ENCODE results near the gene NMNAT3.

Gene NMNAT3

DNA sequence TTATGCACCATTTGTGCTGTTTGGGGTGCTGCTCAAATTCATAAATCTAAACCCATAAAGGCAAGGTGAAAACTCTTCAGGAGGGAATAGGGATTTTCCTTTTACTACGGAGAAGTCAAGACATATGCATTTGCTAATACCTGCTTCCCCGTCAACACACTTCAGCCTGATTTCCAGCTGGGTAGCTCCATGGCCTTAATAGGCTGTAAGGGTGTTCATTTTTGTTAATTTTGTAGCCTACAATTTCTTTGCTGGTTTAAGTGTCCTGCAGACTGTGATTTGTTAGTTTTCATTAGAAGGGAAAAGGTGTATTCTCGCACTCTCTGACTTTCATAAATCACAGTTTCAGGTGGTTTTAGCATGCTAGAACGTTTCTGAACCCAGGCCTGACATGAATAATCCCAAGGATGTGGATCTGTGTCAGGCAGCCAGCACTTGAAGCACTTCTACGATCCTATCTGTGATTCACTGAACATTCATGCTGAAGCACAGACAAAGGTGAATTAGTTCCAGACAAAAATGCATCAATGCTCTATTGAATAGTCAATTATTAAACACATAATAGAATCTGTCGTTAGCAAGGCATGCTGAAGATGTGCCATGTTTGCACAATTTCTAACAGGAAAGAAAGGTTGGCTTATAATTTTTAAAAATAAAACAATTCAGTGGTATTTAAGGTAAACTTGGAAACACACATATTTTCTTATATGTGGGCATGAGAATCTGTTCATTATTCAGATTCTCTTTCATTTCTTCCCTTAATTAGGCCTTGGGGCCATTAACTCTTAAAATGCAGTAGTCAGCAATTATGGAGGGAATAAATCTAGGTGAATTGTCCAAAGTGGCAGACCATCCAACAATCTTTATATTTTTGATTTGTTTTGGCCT is 17.9 kb upstream of the NMNAT3 start:
- ATAC-seq: no peak
- no peak for TF ChIP-seq BACH2 (CRISPR knock-in tag; IDR thresholded peaks at IDR 0.05; ENCODE audit: borderline replicate concordance)
- TF ChIP-seq ZNF565 (CRISPR knock-in tag; conservative IDR thresholded peaks at IDR 0.05; ENCODE audit: low read depth): no peak
- TF ChIP-seq, protein P1, sequence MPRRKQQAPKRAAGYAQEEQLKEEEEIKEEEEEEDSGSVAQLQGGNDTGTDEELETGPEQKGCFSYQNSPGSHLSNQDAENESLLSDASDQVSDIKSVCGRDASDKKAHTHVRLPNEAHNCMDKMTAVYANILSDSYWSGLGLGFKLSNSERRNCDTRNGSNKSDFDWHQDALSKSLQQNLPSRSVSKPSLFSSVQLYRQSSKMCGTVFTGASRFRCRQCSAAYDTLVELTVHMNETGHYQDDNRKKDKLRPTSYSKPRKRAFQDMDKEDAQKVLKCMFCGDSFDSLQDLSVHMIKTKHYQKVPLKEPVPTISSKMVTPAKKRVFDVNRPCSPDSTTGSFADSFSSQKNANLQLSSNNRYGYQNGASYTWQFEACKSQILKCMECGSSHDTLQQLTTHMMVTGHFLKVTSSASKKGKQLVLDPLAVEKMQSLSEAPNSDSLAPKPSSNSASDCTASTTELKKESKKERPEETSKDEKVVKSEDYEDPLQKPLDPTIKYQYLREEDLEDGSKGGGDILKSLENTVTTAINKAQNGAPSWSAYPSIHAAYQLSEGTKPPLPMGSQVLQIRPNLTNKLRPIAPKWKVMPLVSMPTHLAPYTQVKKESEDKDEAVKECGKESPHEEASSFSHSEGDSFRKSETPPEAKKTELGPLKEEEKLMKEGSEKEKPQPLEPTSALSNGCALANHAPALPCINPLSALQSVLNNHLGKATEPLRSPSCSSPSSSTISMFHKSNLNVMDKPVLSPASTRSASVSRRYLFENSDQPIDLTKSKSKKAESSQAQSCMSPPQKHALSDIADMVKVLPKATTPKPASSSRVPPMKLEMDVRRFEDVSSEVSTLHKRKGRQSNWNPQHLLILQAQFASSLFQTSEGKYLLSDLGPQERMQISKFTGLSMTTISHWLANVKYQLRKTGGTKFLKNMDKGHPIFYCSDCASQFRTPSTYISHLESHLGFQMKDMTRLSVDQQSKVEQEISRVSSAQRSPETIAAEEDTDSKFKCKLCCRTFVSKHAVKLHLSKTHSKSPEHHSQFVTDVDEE (CRISPR knock-in tag; IDR thresholded peaks at IDR 0.05): no peak
- no peak for TF ChIP-seq ZNF70 (CRISPR knock-in tag; IDR thresholded peaks at IDR 0.05)
- TF ChIP-seq, protein P2, sequence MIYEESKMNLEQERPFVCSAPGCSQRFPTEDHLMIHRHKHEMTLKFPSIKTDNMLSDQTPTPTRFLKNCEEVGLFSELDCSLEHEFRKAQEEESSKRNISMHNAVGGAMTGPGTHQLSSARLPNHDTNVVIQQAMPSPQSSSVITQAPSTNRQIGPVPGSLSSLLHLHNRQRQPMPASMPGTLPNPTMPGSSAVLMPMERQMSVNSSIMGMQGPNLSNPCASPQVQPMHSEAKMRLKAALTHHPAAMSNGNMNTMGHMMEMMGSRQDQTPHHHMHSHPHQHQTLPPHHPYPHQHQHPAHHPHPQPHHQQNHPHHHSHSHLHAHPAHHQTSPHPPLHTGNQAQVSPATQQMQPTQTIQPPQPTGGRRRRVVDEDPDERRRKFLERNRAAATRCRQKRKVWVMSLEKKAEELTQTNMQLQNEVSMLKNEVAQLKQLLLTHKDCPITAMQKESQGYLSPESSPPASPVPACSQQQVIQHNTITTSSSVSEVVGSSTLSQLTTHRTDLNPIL (CRISPR knock-in tag; IDR thresholded peaks at IDR 0.05; ENCODE audit: low read depth): no peak
- no peak for TF ChIP-seq ZFP30 (CRISPR knock-in tag; IDR thresholded peaks at IDR 0.05)
- TF ChIP-seq SNAI2 (CRISPR knock-in tag; IDR thresholded peaks at IDR 0.05): no peak
- TF ChIP-seq TOX (CRISPR knock-in tag; IDR thresholded peaks at IDR 0.05; ENCODE audit: borderline replicate concordance): no peak
- TF ChIP-seq ISL1 (CRISPR knock-in tag; IDR thresholded peaks at IDR 0.05): no peak
- TF ChIP-seq CSDC2 (CRISPR knock-in tag; IDR thresholded peaks at IDR 0.05): no peak
- no peak for TF ChIP-seq ESRRG (CRISPR knock-in tag; IDR thresholded peaks at IDR 0.05)
- no peak for TF ChIP-seq ZC3H10 (CRISPR knock-in tag; IDR thresholded peaks at IDR 0.05)
- TF ChIP-seq ZFP3 (CRISPR knock-in tag; IDR thresholded peaks at IDR 0.05): no peak
- TF ChIP-seq PATZ1 (CRISPR knock-in tag; IDR thresholded peaks at IDR 0.05; ENCODE audit: borderline replicate concordance): no peak
- no peak for TF ChIP-seq CSRNP3 (CRISPR knock-in tag; IDR thresholded peaks at IDR 0.05)
- TF ChIP-seq ARNTL (CRISPR knock-in tag; IDR thresholded peaks at IDR 0.05; ENCODE audit: borderline replicate concordance, low read depth): no peak
- no peak for TF ChIP-seq RARB (CRISPR knock-in tag; IDR thresholded peaks at IDR 0.05)
- TF ChIP-seq OSR1 (CRISPR knock-in tag; IDR thresholded peaks at IDR 0.05): no peak
- TF ChIP-seq PPARA (CRISPR knock-in tag; IDR thresholded peaks at IDR 0.05; ENCODE audit: borderline replicate concordance): no peak
- TF ChIP-seq, protein P3, sequence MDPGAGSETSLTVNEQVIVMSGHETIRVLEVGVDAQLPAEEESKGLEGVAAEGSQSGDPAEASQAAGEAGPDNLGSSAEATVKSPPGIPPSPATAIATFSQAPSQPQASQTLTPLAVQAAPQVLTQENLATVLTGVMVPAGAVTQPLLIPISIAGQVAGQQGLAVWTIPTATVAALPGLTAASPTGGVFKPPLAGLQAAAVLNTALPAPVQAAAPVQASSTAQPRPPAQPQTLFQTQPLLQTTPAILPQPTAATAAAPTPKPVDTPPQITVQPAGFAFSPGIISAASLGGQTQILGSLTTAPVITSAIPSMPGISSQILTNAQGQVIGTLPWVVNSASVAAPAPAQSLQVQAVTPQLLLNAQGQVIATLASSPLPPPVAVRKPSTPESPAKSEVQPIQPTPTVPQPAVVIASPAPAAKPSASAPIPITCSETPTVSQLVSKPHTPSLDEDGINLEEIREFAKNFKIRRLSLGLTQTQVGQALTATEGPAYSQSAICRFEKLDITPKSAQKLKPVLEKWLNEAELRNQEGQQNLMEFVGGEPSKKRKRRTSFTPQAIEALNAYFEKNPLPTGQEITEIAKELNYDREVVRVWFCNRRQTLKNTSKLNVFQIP (CRISPR knock-in tag; IDR thresholded peaks at IDR 0.05; ENCODE audit: borderline replicate concordance, low read depth): no peak

GRCh38 chr3:139695007-139695406 is 17.2 kb upstream of the NMNAT3 start:
- TF ChIP-seq, protein P2 (CRISPR knock-in tag; IDR thresholded peaks at IDR 0.05; ENCODE audit: low read depth): no peak
- TF ChIP-seq RARB (CRISPR knock-in tag; IDR thresholded peaks at IDR 0.05): no peak
- TF ChIP-seq ESRRG (CRISPR knock-in tag; IDR thresholded peaks at IDR 0.05): no peak
- TF ChIP-seq ZNF70 (CRISPR knock-in tag; IDR thresholded peaks at IDR 0.05): no peak
- ATAC-seq: no peak

All from SK-N-SH treated with all-trans-retinoic acid at 6 μM for 48 hours (cell line).